GM18511 (cell line): ENCODE measurements around the gene CCT2.
"Not testable (repeated sequence)": the region's sequence is repeated elsewhere in the genome, so short reads cannot be mapped to it uniquely, and the experiment has no call there.

Experiments
- ATAC-seq: cut with Tn5 transposase; IDR thresholded peaks from one replicate; pipeline ENCODE4 v1.9.1; 2021; ENCODE audit warnings: mild to moderate bottlenecking, moderate library complexity; ENCODE audit not compliant: unreplicated experiment

The CCT2 gene

DNA sequence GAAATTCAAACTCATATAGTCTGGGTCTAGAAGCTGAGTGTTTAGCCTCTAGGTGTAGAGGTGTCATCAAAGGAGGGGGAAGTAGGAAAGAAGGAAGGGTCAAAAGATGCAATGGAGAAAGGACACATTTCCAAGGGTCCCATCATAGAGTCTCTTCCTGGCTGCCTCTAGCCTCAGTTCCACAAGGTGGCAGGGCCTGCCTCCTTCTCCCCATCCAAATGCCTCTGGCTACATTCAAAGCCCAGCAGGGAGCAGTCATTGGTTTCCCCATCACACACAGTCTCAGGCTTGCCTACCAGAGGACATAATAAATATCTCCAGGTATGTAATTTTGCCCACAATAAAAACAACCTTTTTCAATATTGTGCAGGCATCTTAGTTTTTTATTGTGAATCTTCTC, 2.1 kb upstream of the CCT2 start:
- ATAC-seq = no peak

DNA sequence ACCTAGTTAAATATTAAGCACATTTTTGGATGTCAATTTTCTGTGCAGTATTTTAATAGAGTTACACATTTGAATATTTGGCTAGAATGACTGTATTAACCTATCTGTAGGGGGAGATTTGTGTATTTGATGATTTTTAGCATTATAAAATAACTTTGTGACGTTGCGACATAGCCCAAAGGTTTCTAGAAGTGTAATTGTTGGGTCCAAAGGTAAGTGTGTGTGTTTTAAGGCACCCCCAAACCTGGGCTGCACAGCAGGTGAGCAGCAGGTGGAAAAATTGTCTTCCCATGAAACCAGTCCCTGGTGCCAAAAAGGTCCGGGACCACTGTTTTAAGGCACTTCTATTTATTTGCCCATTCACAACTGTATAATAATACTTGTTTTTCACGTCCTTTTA, 3.3 kb downstream of the CCT2 start:
- ATAC-seq = no peak

DNA sequence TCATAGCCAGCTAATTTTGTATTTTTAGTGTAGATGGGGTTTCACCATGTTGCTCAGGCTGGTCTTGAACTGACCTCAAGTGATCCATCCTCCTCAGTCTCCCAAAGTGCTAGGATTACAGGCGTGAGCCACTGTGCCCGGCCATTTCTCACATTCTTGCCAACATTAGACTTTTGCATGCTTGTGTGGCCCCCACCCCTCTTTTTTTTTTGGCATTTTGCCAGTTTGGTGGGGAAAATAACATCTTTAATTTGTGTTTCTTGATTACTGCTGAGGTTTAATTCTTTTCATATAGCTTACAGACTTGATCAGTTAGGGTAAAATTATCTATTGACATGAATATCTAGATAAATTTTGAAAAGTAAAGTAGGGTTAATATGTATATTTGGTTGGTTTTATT, 3.8 kb downstream of the CCT2 start:
- no peak for ATAC-seq

DNA sequence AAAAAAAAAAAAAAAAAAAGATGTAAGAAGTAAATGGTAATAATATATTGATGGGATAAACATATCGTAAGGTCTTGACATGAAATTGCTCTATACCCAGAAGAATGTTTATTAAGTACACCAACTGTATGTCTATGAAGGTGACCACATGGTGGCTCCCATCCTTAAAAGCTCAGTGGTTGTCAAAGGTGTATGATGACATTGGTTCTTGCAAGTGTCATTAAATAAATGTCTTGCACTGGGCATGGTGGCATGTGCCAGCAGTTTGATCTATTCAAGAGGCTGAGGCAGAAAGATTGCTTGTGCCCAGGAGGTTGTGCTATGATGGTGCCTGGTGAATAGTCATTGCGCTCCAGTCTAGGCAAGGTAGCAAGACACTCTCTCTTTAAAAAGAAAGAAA, 10.4 kb downstream of the CCT2 start:
- no peak for ATAC-seq

DNA sequence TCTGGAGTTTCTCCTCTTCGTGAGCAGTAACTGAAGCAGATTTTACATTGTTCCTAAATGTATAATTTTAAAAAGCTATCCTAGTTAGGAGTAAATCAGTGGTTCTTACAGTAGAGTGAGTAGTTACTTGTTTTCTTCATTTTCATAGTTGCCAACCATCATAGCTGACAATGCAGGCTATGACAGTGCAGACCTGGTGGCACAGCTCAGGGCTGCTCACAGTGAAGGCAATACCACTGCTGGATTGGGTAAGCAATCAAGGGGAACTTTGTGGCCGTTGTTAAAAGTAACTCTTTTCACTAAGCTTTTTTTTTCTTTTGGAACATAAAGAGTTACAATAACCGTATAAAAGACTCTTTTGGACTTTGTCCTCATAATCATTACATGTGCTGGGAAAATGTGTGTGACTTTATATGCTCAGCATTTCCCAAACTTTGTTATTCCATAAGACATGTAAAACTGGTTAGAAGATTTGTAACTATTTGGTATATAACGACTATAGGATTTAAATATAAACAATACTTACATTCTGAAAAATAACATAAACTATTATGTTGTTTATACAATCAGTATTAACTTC, 13.0 kb downstream of the CCT2 start:
- ATAC-seq = no peak

DNA sequence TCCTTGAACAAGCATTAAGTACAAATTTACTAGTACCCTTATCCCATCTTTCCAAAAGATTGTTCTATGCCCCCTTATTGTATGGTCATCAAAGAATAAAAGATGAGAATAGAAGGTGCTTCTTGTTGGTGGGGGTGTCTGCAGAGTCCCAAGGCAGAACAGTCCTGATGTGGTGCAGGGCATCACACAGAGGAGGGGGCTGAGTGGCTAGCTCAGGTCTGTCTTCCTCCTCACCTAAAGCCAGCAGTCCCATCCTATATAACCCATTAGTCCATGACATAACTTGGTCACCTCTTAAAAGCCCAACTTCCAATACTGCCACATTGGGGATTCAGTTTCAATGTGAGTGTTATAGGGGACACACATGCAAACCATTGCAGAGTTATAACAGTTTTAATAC, 15.5 kb downstream of the CCT2 start:
- no peak for ATAC-seq

DNA sequence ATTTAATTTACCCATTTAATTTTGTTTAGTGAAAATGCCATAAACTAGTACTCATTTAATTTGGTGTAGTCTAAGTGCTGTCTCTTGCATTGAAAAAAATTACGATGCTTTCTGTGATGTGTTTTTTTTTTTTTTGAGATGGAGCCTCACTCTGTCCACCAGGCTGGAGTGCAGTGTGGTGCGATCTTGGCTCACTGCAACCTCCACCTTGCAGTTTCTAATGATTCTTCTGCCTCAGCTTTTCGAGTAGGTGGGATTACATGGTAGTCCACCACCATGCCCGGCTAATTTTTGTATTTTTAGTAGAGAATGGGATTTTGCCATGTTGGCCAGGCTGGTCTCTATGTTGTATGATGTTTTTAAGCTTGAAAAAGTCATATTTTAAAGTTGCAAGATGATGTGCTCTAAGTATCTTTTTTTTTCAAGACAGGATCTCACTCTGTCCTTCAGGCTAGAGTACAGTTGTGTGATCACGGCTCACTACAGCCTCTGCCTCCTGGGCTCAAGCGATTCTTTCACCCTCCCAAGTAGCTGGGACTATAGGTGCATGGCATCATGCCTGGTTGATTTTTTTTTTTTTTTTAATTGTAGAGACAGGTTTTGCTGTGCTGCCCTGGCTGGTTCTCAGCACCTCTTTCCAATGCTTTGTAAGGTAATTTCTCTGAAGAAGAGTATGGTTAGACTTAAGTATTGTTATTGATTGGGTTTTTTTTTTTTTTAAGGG, 16.9 kb downstream of the CCT2 start:
- no peak for ATAC-seq

DNA sequence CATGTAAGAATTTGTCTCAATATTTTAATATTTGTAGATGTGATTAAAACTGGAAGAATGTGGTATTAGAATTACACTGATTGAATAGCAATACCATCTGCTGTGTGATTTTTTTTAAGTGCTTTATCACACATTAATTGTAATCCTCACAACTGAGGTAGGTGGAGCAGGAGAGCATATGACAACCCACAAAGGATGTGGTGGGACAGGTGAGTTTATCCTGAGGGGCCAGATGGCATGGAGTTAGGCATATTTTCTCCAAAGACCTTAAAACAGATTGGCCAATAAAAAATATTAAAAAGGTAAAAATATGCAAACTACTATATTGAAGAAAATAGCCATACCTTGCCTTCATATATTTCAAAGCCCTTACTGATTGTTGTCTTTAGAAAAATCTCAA, 17.7 kb downstream of the CCT2 start:
- no peak for ATAC-seq

DNA sequence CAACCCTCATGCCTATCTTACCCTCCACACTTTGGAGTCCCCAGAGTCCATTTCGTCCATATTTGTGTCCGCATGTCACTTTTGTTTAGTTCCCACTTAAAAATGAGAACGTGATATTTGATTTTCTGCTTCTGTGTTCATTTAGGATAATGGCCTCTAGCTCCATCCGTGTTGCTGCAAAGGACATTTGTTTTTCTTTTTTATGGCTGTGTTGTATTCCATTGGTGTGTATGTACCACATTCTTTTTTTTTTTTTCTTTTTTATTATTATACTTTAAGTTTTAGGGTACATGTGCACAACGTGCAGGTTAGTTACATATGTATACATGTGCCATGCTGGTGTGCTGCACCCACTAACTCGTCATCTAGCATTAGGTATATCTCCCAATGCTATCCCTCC, 18.3 kb downstream of the CCT2 start:
- ATAC-seq = not testable (repeated sequence)

DNA sequence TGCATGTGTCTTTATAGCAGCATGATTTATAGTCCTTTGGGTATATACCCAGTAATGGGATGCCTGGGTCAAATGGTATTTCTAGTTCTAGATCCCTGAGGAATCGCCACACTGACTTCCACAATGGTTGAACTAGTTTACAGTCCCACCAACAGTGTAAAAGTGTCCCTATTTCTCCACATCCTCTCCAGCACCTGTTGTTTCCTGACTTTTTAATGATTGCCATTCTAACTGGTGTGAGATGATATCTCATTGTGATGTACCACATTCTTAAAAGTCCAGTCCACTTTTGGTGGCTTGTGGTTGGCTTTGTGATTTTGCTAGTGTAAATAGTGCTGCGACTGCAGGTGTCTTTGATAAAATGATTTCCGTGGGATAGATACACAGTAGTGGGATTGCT, 19.0 kb downstream of the CCT2 start:
- not testable (repeated sequence) for ATAC-seq

DNA sequence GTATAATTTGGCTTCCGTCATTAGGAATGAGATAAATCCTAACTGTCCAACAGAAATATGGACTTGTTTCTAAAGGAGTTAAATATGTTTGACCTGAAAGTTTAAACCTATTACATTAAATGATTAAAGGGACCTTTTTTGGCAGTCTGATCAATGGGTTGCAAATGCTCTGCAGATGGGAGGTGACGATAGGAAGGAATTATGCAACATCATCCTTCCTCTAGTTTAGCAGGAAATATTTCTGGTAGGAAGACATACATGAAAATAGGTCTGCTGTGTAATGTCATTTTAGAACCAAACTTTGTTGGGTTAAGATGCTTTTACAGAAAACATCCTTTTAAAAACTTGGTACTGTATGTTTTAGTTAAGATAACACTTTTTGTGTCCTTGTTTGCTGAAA, 22.9 kb downstream of the CCT2 start:
- ATAC-seq = no peak

DNA sequence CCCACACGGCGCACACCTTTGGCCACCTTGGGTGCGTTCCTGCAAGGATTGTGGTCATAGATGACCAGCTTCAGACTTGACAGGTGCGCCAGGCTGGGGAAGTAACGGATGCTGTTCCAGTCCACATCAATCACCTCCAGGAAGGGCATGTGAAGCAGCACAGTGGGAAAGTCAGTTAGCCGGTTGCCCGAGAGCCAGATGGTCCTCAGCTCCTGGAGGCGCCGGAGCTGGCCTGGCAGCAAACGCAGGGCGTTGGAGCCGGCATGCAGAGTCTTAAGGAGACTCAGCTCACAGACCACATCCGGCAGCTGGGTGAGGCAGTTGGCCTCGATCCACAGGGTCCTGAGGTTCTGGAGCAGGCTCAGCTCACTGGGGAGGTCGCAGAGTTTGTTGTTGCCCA, 24.9 kb downstream of the CCT2 start:
- no peak for ATAC-seq

DNA sequence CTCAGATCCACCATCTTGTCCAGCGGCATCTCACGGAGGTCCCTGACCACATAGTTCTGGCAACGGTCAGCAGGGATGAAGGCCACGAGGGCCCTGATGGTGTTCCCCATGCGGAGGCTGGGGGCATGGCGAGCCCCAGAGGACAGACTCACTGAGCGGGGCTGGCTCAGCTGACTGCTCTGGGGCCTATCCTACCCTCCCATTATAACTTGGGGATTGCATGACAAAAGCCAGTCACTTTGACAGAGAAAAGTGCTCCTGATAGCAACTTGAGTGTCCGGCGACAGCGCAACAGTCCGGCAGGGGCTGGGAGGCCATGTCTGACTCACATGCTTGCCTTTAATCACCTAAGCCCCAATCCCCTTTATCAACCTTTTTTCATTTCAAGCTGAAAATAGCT, 25.5 kb downstream of the CCT2 start, which contains the start of gene LRRC10:
TSS of gene LRRC10 (minus strand) at position 179 of the 400 bp plus-strand sequence. CDS start at position 110, 69 bp downstream.
- no peak for ATAC-seq

DNA sequence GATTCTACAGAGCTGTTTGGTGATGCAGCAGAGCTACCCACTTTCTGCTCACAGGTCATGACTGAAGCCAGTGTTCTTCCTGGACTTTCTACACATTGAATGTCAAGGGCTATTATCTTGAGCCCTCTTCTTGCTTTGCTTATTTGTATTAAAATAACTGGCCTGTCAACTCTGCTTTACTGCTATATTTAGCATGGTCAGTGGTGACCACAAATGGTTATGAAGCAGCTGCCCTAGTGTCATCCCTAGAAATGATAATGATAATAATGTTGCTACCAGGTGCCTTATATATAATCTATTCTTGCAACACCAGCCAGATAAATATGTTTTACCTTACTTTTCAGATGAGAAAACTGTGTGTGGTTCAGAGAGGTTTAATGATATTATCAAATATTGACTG, 28.1 kb downstream of the CCT2 start:
- ATAC-seq = no peak

DNA sequence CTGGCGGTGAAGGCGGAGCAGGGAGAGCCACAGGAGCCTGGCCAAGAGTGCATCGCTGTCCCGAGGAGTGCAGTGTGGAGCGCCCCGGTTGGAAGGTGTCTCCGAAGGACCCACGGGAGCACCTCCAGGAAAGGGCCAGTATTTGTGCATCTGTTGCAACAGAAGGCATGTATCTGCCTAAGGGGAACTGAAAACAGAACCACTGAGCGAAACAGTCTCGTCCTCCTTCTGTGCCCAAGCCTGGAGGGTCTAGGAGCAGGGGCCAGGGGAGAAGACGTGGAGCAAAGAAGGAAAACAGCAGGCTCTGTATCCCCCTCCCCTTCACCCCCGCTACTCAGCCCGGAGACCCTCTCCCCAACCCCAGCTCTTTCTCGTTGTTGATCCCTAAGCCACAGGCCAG, 30.8 kb downstream of the CCT2 start:
- no peak for ATAC-seq

DNA sequence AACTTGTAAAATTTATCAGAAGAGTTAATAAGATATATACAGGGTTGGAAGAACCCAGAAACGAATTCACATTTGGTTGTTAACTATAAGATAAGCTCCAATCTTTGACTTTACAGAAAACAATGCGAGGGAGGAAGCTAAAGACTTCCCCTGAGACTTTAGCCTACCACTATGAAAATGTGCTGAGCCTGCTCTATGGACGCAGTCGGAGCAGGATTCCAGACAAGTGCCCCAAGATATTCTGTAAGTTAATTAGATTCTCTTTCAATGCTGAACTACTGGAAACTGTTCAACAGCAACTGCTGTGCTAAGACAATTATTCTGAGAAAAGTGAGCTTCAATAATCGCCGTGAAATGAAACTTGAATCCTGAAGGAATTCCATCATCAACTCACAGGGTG, 33.8 kb downstream of the CCT2 start:
- ATAC-seq = no peak

DNA sequence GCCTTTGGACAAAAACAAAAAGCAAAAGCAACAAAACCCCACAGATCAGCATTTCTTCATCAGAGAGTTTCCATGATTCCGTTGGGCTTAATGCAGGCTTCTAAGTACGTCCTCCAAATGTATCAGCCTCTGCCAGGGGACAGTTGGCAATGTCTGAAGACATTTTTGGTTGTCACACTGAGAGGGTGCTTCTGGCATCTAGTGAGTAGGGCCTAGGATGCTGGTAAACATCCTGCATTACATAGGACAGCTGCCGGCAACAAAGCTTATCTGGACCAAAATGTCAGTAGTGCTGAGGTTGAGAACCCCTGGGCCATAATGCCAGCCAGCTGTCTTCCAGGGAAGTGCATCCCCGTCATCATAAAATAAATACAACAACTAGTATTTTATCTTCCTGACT, 34.8 kb downstream of the CCT2 start:
- ATAC-seq = no peak

DNA sequence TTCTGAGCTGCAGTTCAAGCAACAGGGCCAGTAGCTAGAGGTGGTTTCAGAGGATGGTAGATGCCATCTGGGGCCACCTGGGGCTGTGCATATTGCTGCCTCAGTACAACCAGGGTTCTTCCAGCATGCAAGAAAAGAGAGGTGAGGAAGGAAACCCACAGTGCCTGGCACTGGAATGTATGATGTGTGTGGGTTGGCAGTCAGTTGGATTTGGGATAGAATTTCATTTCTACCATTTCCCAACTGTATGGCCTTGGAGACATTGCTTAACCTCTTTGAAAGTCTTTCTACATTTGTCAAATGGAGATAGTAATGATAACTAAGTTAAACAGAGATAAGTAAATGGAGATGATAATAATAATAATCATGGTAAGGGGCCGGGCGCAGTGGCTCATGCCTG, 35.7 kb downstream of the CCT2 start:
- no peak for ATAC-seq

DNA sequence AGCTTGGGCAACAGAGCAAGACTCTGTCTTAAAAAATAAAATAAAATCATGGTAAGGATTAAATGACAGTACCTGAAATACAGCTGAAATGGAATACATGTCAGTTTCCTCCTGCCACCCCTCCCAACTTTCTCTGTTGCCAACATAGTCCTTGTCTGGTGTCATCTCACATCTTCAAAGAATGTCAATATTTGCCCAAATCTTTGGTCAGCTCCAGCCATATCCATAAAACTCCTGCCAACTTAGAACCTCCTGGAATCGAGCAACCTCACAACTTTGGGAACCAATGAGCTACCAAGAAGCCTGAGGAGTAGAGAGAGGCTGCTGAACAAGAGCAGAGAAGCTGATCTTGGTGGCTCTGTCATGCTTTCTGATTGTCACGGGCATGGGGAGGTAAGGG, 36.3 kb downstream of the CCT2 start:
- ATAC-seq = no peak

DNA sequence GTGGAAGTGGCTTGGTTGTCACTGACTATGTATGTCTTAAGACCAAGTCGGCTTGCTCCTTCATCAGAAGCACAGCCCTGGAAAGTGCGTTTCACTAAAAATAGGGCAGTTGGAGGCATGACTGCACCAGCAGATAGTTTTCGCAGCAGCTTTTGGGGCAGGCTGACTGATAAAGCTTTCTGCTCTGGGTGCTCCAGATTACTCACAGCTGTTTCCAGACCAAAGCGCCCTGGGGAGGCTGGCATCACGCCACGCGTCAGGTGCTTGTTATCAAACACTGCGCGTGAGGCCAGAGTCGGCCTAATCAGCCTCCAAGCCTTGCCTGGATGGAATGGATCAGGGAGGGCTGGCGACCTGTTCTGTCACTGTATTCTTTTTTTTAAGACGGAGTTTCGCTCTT, 38.7 kb downstream of the CCT2 start:
- ATAC-seq = no peak

DNA sequence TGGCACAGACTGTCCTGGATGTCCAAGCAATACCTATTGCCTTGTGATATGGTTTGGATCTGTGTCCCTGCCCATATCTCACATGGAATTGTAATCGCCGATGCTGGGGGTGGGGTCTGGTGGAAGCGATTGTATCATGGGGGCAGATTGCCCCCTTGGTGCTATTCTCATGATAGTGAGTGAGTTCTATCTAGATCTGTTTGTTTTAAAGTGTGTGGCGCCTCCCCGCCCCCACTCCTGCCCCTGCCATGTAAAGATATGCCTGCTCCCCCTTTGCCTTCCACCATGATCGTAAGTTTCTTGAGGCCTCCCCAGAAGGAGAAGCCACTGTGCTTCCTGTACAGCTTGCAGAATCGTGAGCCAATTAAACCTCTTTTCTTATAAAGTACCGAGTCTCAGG, 42.2 kb downstream of the CCT2 start:
- ATAC-seq = no peak

DNA sequence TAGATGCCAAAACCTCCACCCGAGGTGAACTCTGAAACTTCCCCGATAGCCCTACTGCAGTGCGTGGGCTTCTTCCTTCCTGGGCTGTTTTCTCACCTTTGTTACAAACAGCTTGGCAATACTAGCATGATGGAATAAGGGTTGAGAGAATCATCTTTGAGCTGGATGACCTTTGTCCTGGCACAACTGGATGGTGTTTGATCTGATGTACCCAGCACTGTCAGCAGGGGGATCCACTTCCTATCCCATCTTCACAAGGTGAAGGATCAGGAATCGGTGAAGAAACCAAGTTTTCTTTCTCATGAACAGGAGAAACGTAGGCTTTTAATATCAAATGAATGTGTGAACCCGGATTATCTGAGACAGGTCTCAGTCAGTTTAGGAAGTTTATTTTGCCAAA, 44.9 kb downstream of the CCT2 start:
- ATAC-seq = no peak

DNA sequence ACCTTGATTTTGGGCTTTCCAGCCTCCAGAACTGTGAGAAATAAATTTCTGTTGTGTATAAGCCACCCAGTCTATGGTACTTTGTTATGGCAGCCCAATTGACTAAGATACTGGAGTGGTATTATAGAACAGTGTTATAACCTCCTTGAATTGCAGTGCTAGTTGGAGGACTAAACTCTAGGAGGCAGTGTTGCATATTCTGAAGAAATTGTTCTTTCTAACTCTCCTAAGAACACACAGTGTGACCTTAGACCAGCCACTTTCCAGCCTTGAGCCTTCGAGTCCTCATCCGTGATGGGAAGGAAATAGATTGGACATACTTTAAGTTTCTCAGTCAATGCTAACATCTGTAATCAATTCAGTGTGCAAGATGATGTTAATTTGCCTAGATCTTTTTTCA, 47.8 kb downstream of the CCT2 start:
- no peak for ATAC-seq
